GM18858 (cell line): ENCODE measurements around the gene SOX9.

Source experiments
- ATAC-seq: cut with Tn5 transposase; IDR thresholded peaks from one replicate; pipeline ENCODE4 v1.9.1; 2021; ENCODE audit not compliant: unreplicated experiment

Gene SOX9

GRCh38 chr17:72120642-72121163 lies at the start of gene SOX9:
Gene SOX9 (plus strand): TSS chr17:72121020. CDS start chr17:72121392, 372 bp downstream.
- ATAC-seq: peak; percentile 85

- ATAC-seq: no peak
These were observed 49.5 kb upstream of the SOX9 start for GRCh38 chr17:72071330-72071729.

- no peak for ATAC-seq
These were observed 44.7 kb upstream of the SOX9 start for GRCh38 chr17:72075995-72076677.

- ATAC-seq: no peak
These were observed 44.2 kb upstream of the SOX9 start for GRCh38 chr17:72076678-72077030.

GRCh38 chr17:72077326-72077960 lies 43.4 kb upstream of the SOX9 start:
- no peak for ATAC-seq

GRCh38 chr17:72079700-72080099 lies 41.1 kb upstream of the SOX9 start:
- ATAC-seq: no peak

- ATAC-seq: no peak
These were observed 32.9 kb upstream of the SOX9 start for GRCh38 chr17:72087876-72088275.

GRCh38 chr17:72089453-72089987 lies 31.3 kb upstream of the SOX9 start:
- no peak for ATAC-seq

- ATAC-seq: no peak
These were observed 30.7 kb upstream of the SOX9 start for GRCh38 chr17:72090108-72090507.

GRCh38 chr17:72092710-72093322 lies 28.0 kb upstream of the SOX9 start:
- ATAC-seq: no peak

GRCh38 chr17:72093707-72094106 lies 27.1 kb upstream of the SOX9 start:
- ATAC-seq: no peak

- no peak for ATAC-seq
These were observed 25.5 kb upstream of the SOX9 start for GRCh38 chr17:72095316-72095715.

GRCh38 chr17:72097144-72097543 lies 23.7 kb upstream of the SOX9 start:
- no peak for ATAC-seq

GRCh38 chr17:72099919-72100318 lies 20.9 kb upstream of the SOX9 start:
- no peak for ATAC-seq

- ATAC-seq: no peak
These were observed 20.4 kb upstream of the SOX9 start for GRCh38 chr17:72100470-72100869.

GRCh38 chr17:72101526-72101925 lies 19.3 kb upstream of the SOX9 start:
- no peak for ATAC-seq

GRCh38 chr17:72102366-72102765 lies 18.5 kb upstream of the SOX9 start:
- ATAC-seq: no peak

GRCh38 chr17:72104164-72104862 lies 16.5 kb upstream of the SOX9 start:
- no peak for ATAC-seq

GRCh38 chr17:72104863-72105234 lies 16.0 kb upstream of the SOX9 start:
- ATAC-seq: no peak

- ATAC-seq: no peak
These were observed 13.7 kb upstream of the SOX9 start for GRCh38 chr17:72107100-72107499.

GRCh38 chr17:72110231-72110941 lies 10.4 kb upstream of the SOX9 start:
- no peak for ATAC-seq
